Activated T-cell treated with anti-CD3 and anti-CD28 coated beads, Interleukin-2, amount 50 U/mL, for 4 hours (primary cell): ENCODE data around the gene MFSD6L. TPM values are rescaled to one million over a fixed set of nuclear protein-coding genes. Genes with fewer than 3 reads are reported as not detected.

ENCODE experiments used
- ATAC-seq, 2 donors: fragments of 200-7000 bp; cut with Tn5 transposase; one replicate each; pipeline ENCODE4 v1.10.0; 2021
- DNase-seq: peaks from one replicate; pipeline ENCODE4 v3.0.0-alpha.2; 2020
- H3K27me3 Mint-ChIP-seq: one replicate; pipeline ENCODE4 v1.8.0; 2021; ENCODE audit warnings: low read depth, mixed read lengths
- H3K36me3 Mint-ChIP-seq: one replicate; pipeline ENCODE4 v1.8.0; 2022; ENCODE audit warnings: mixed read lengths; ENCODE audit not compliant: insufficient read depth
- H3K4me1 Mint-ChIP-seq: one replicate; pipeline ENCODE4 v1.8.0; 2021; ENCODE audit warnings: low read depth, mixed read lengths
- H3K4me3 Mint-ChIP-seq: one replicate; pipeline ENCODE4 v1.8.0; 2021; ENCODE audit warnings: mild to moderate bottlenecking, moderate library complexity, mixed read lengths
- H3K9me3 Mint-ChIP-seq: one replicate; pipeline ENCODE4 v1.8.0; 2021; ENCODE audit warnings: mixed read lengths
- total RNA-seq, 3 donors: library from RNA; stranded (reverse); gene quantifications; one replicate each; pipeline ENCODE4 v1.2.1, GENCODE V29; 2021

The MFSD6L gene
- total RNA-seq, 3 donors from 2014 or later, result 0.08 TPM; not detected in 2

DNA sequence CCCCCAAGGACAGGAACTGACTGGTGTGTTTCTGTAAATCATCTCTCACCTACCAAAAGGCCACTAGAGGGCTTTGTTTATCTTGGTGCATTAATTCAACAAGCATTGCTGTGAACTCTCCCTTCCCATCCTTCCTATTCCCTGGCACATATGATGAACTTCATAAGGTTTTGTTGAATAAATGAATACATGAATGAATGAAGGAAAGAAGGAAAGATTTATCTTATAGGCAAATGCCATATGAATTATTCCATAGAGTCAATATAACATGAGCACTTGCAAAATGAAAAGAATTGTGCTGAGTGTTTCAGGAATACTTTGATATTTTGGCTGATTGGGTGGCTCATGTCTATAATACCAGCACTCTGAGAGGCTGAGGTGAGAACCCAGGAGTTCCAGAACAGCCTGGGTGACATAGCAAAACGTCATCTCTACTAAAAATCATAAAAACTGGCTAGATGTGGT lies 45.2 kb downstream of the MFSD6L start:
- no peaks in the 10 kb centered on the region for H3K36me3 Mint-ChIP-seq
- no peak overlapping the region for H3K4me3 Mint-ChIP-seq
- H3K27me3 Mint-ChIP-seq, result peaks cover 16% of the 10 kb centered on the region
- H3K9me3 Mint-ChIP-seq, result no peaks in the 10 kb centered on the region
- no peak for ATAC-seq
- no peak for DNase-seq
- no peaks in the 10 kb centered on the region for H3K4me1 Mint-ChIP-seq

DNA sequence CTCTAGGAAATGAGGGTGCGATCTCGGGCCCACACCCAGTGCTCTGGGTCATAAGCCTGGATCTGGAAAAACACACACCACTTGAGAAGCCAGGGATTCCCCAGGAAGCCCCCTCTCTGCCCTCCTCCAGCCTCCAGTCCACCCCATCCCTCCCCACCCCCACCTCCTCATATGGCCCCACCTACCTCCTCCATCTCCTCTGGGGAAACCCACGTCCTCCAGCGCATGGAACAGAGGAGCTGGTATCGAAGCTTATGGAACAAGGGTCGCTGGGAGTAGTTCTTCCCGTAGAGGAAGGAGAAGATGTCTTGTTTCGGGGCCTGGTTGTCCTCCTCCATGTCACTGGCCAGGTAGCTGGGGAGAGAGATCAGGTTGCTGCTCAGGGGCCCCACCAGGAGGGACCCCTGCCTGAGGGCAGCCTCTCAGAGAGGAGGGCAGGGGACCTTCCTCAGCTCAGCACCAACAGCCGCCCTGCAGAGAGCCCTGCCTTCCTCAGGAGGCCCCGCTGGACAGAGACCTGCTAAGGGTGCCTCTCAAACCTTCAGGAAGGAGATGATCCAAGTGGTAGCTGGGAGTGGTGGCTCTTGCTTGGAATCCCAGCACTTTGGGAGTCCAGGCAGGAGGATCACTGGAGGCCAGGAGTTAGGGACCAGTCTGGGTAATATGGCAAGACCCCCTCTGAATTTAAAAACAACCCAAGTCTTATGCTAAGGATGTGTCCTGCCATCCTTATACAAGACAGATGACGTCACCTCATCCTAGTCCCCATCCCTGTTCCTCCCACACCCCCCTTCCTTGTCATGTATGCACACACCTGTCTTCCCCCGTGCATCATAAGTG lies 45.8 kb downstream of the MFSD6L start:
- DNase-seq, result no peak
- Mint-ChIP-seq H3K36me3 (no peaks in the 10 kb centered on the region), H3K4me1 (no peaks in the 10 kb centered on the region), H3K27me3 (peaks cover 16% of the 10 kb centered on the region), H3K9me3 (no peaks in the 10 kb centered on the region), H3K4me3 (no peak overlapping the region)
- no peak for ATAC-seq

DNA sequence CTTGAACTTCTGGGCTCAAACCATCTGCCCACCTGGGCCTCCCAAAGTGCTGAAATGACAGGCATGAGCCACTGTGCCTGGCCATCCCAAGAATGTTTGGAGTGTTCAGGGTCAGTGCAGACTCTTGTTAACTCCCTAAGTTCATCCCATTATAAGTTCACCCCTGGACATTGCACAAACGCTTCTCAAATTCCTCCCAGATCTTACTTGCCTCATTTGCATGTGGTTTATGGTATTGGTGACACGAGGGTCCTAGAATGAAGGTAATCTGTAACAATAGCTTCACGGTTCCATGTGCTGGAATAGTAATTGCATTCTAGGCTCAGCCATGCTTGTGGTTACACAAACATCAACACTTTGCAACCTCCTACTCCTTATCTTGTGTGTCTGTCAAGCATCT lies 49.5 kb downstream of the MFSD6L start:
- H3K9me3 Mint-ChIP-seq, result no peaks in the 10 kb centered on the region
- ATAC-seq, result no peak

DNA sequence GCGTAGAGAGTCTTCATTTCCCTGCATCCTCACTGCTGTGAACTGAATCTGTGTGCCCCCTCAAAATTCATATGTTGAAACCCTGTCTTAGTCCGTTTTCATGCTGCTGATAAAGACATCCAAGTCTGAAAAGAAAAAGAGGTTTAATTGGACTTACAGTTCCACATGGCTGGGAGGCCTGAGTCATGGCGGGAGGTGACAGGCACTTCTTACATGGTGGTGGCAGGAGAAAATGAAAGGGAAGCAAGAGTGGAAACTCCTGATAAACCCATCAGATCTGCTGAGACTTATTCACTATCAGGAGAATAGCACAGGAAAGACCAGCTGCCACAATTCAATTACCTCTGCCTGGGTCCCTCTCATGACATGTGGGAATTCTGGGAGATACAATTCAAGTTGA lies 51.4 kb downstream of the MFSD6L start:
- Mint-ChIP-seq H3K4me1 (peaks cover 5% of the 10 kb centered on the region), H3K27me3 (no peaks in the 10 kb centered on the region), H3K9me3 (no peaks in the 10 kb centered on the region), H3K4me3 (no peak overlapping the region), H3K36me3 (no peaks in the 10 kb centered on the region)
- DNase-seq (no peak), ATAC-seq (no peak)

More for the DNA sequence above, 49.5 kb downstream of the MFSD6L start:
- DNase-seq, result no peak
- Mint-ChIP-seq H3K4me3 (no peak overlapping the region), H3K27me3 (peaks cover under 1% of the 10 kb centered on the region), H3K4me1 (peaks cover 3% of the 10 kb centered on the region), H3K36me3 (no peaks in the 10 kb centered on the region)

Other genes with a start within 250 kb of the MFSD6L start
- 1 to 10 TPM; 2.2 to 3.2 (median 2.9) TPM for gene MYH10, start 168.6 kb downstream of the MFSD6L start, total RNA-seq
- not detected for gene CCDC42, start 54.5 kb downstream of the MFSD6L start, total RNA-seq
- not detected for gene SPDYE4, start 40.8 kb downstream of the MFSD6L start, total RNA-seq
- under 1 TPM in 2 of 3 donors, not detected in 1; 0.32 to 0.35 TPM for gene PIK3R6, start 68.3 kb upstream of the MFSD6L start, total RNA-seq
- 10 to 100 TPM in 2 of 3 donors, 1 to 10 TPM in 1; 8.4 to 17.8 (median 13.6) TPM for gene PIK3R5, start 166.3 kb upstream of the MFSD6L start, total RNA-seq
- under 1 TPM; 0.53 to 0.71 (median 0.55) TPM for gene NTN1, start 222.1 kb upstream of the MFSD6L start, total RNA-seq